H1 (cell line): ENCODE results near the gene PIGV. TPM values are rescaled to one million over a fixed set of nuclear protein-coding genes. Genes with fewer than 3 reads are reported as not detected.

ENCODE experiments used
- CTCF ChIA-PET: fragments of 300-600 bp; sonication (Branson Sonifier 250); formaldehyde crosslinking; loops from one replicate; lab custom pipeline; 2021; ENCODE audit not compliant: partially characterized antibody; lab: Charles Lee
- POLR2A ChIA-PET: fragments of 300-600 bp; sonication (Branson Sonifier 250); formaldehyde crosslinking; loops from one replicate; lab custom pipeline; 2021; ENCODE audit warnings: inconsistent platforms; ENCODE audit not compliant: partially characterized antibody; lab: Charles Lee
- DNase-seq, 2 experiments: peaks; one replicate each; pipeline versions ENCODE4 v3.0.0 to v3.0.0-alpha.2; 2010 to 2022; ENCODE audit warnings: low spot score in 2 of 2, low read depth in 1 of 2, mixed read lengths in 1 of 2
- FAIRE-seq: peaks from 2 replicates; lab custom pipeline; 2011; peaks lifted over from hg19 to GRCh38; lab: Jason Lieb, UNC
- H2AFZ ChIP-seq: 2 replicates; pipeline ENCODE4 v1.8.1; 2012; ENCODE audit warnings: low read length, inconsistent platforms
- H2AK5ac ChIP-seq: 2 replicates; pipeline ENCODE4 v1.6.1; 2013; ENCODE audit warnings: low read depth, low read length
- H2BK120ac ChIP-seq: replicated peaks from 2 replicates; pipeline ENCODE3; 2013; ENCODE audit warnings: low read depth, low read length, inconsistent platforms
- H2BK12ac ChIP-seq: 2 replicates; pipeline ENCODE4 v1.6.1; 2013; ENCODE audit warnings: low read depth, low read length
- H2BK15ac ChIP-seq: 2 replicates; pipeline ENCODE4 v1.6.1; 2013; ENCODE audit warnings: low read length
- H2BK20ac ChIP-seq: 2 replicates; pipeline ENCODE4 v1.6.1; 2013; ENCODE audit warnings: low read length
- H2BK5ac ChIP-seq: 2 replicates; pipeline ENCODE4 v1.6.1; 2013; ENCODE audit warnings: low read depth, low read length
- H3K14ac ChIP-seq: 2 replicates; pipeline ENCODE4 v1.6.1; 2013; ENCODE audit warnings: inconsistent platforms; ENCODE audit not compliant: insufficient read length
- H3K18ac ChIP-seq: 2 replicates; pipeline ENCODE4 v1.6.1; 2013; ENCODE audit warnings: low read length; ENCODE audit errors: extremely low read depth
- H3K23ac ChIP-seq: 2 replicates; pipeline ENCODE4 v1.6.1; 2013; ENCODE audit warnings: inconsistent platforms; ENCODE audit not compliant: insufficient read length
- H3K23me2 ChIP-seq: 2 replicates; pipeline ENCODE4 v1.6.1; 2013; ENCODE audit warnings: low read depth, low read length
- H3K27ac ChIP-seq: 2 replicates; pipeline ENCODE4 v1.6.1; 2011; ENCODE audit warnings: low read depth, low read length, inconsistent platforms
- H3K27me3 ChIP-seq, 4 experiments: replicated peaks in 1 of 4; 1 replicate in 1 of 4; 2 replicates in 3 of 4; pipeline versions ENCODE4 v1.6.1 to v1.8.1; 2011 to 2013; ENCODE audit warnings: low read length in 3 of 4, mild to moderate bottlenecking in 3 of 4, inconsistent platforms in 2 of 4, mixed read lengths in 2 of 4, moderate library complexity in 1 of 4; ENCODE audit not compliant: control insufficient read depth in 3 of 4, insufficient read depth in 3 of 4; ENCODE audit errors: extremely low read depth in 1 of 4
- H3K36me3 ChIP-seq, 4 experiments: 2 replicates each; pipeline versions ENCODE4 v1.6.1 to v1.8.1; 2011 to 2013; ENCODE audit warnings: mild to moderate bottlenecking in 4 of 4, low read length in 3 of 4, moderate library complexity in 2 of 4, control low read depth in 1 of 4, inconsistent platforms in 1 of 4; ENCODE audit not compliant: insufficient read depth in 4 of 4, control insufficient read depth in 2 of 4
- H3K4ac ChIP-seq: replicated peaks from 2 replicates; pipeline ENCODE3; 2013; ENCODE audit warnings: low read length, low read depth, mixed read lengths, inconsistent platforms; ENCODE audit not compliant: insufficient read length
- H3K4me1 ChIP-seq, 4 experiments: replicated peaks in 1 of 4; 1 replicate in 1 of 4; 2 replicates in 3 of 4; pipeline versions ENCODE4 v1.6.1 to v1.8.1; 2011 to 2013; ENCODE audit warnings: low read length in 3 of 4, inconsistent platforms in 2 of 4, mixed read lengths in 1 of 4; ENCODE audit not compliant: insufficient read depth in 4 of 4, control insufficient read depth in 3 of 4
- H3K4me2 ChIP-seq, 2 experiments: 2 replicates each; pipeline versions ENCODE4 v1.6.1 to v1.8.1; 2011 to 2013; ENCODE audit warnings: low read depth in 2 of 2, low read length in 2 of 2, control low read depth in 1 of 2, inconsistent platforms in 1 of 2, mild to moderate bottlenecking in 1 of 2; ENCODE audit not compliant: insufficient read depth in 1 of 2
- H3K4me3 ChIP-seq, 4 experiments: fragments of 200-600, 300-600 bp in 1 of 4; sonication (generic), shearing (Covaris generic), sonication (Bioruptor Twin) in 1 of 4; 2 replicates each; pipeline versions ENCODE4 v1.5.1 to v1.8.1; 2011 to 2016; ENCODE audit warnings: low read length in 4 of 4, low read depth in 3 of 4, control low read depth in 2 of 4, inconsistent platforms in 2 of 4, mild to moderate bottlenecking in 2 of 4, mixed read lengths in 1 of 4, moderate library complexity in 1 of 4; ENCODE audit not compliant: insufficient read depth in 2 of 4; ENCODE audit errors: extremely low read depth in 1 of 4
- H3K56ac ChIP-seq: replicated peaks from 2 replicates; pipeline ENCODE3; 2013; ENCODE audit warnings: low read depth, mild to moderate bottlenecking, mixed read lengths, low read length, inconsistent platforms; ENCODE audit not compliant: insufficient read length
- H3K79me1 ChIP-seq: 2 replicates; pipeline ENCODE4 v1.6.1; 2013; ENCODE audit warnings: low read depth, low read length, control low read depth
- H3K79me2 ChIP-seq, 2 experiments: 2 replicates each; pipeline versions ENCODE4 v1.6.1 to v1.8.1; 2012 to 2013; ENCODE audit warnings: low read length in 2 of 2, mild to moderate bottlenecking in 2 of 2, inconsistent platforms in 1 of 2; ENCODE audit not compliant: insufficient read depth in 2 of 2, control insufficient read depth in 1 of 2
- H3K9ac ChIP-seq, 4 experiments: replicated peaks in 1 of 4; 1 replicate in 1 of 4; 2 replicates in 3 of 4; pipeline versions ENCODE4 v1.6.1 to v1.8.1; 2011 to 2013; ENCODE audit warnings: low read depth in 3 of 4, low read length in 3 of 4, control low read depth in 2 of 4, mild to moderate bottlenecking in 2 of 4, moderate library complexity in 2 of 4, inconsistent platforms in 1 of 4; ENCODE audit errors: extremely low read depth in 1 of 4
- H3K9me3 ChIP-seq, 2 experiments: 2 replicates each; pipeline versions ENCODE4 v1.6.1 to v1.8.1; 2012 to 2013; ENCODE audit warnings: mild to moderate bottlenecking in 2 of 2, moderate library complexity in 2 of 2, control low read depth in 1 of 2, inconsistent platforms in 1 of 2, low read depth in 1 of 2, low read length in 1 of 2, mixed read lengths in 1 of 2; ENCODE audit not compliant: insufficient read depth in 2 of 2
- H4K20me1 ChIP-seq, 2 experiments: replicated peaks in 1 of 2; 2 replicates each; pipeline versions ENCODE3 to v1.8.1; 2011 to 2013; ENCODE audit warnings: inconsistent platforms in 2 of 2, low read length in 2 of 2, mild to moderate bottlenecking in 1 of 2; ENCODE audit not compliant: insufficient read depth in 2 of 2, control insufficient read depth in 1 of 2
- H4K5ac ChIP-seq: 2 replicates; pipeline ENCODE4 v1.6.1; 2013; ENCODE audit warnings: low read length, low read depth, mixed read lengths, inconsistent platforms; ENCODE audit not compliant: insufficient read length
- H4K8ac ChIP-seq: 2 replicates; pipeline ENCODE4 v1.8.0; 2013; ENCODE audit warnings: mild to moderate bottlenecking, moderate library complexity, low read length, inconsistent platforms; ENCODE audit not compliant: insufficient read depth; ENCODE audit errors: extremely low read depth
- H4K91ac ChIP-seq: replicated peaks from 2 replicates; pipeline ENCODE3; 2013; ENCODE audit warnings: low read length, mixed read lengths, inconsistent platforms; ENCODE audit not compliant: insufficient read length
- BACH1 ChIP-seq: IDR thresholded peaks from 2 replicates; pipeline ENCODE4 v1.6.1; 2012; ENCODE audit warnings: low read length, improper control_type of control experiment
- BCL11A ChIP-seq, 2 experiments: IDR thresholded peaks; one replicate each; pipeline ENCODE4 v1.6.1; 2011; ENCODE audit warnings: low read depth in 2 of 2, low read length in 2 of 2, mild to moderate bottlenecking in 2 of 2
- CBX8 ChIP-seq: fragments of 300-800, 300-1000 bp; sonication (generic); IDR thresholded peaks from 2 replicates; pipeline ENCODE4 v1.7.1; 2016; ENCODE audit warnings: low read depth, low read length, borderline replicate concordance
- E2F6 ChIP-seq: IDR thresholded peaks from 2 replicates; pipeline ENCODE4 v1.6.1; 2012; ENCODE audit warnings: inconsistent platforms
- EZH2 ChIP-seq: fragments of 200-600 bp; sonication (generic); IDR thresholded peaks from 2 replicates; pipeline ENCODE4 v1.7.1; 2012; ENCODE audit warnings: low read depth, mild to moderate bottlenecking, moderate library complexity, low read length, inconsistent platforms; ENCODE audit not compliant: severe bottlenecking
- FOSL1 ChIP-seq: IDR thresholded peaks from 2 replicates; pipeline ENCODE4 v1.6.1; 2011; ENCODE audit warnings: mild to moderate bottlenecking, low read depth, low read length, moderate library complexity; ENCODE audit not compliant: insufficient read depth
- HDAC2 ChIP-seq, 2 experiments: fragments of 300-600 bp in 1 of 2; sonication (generic) in 1 of 2; IDR thresholded peaks; 2 replicates each; pipeline ENCODE4 v1.6.1; 2011 to 2012; ENCODE audit warnings: low read depth in 2 of 2, low read length in 2 of 2, mild to moderate bottlenecking in 2 of 2, moderate library complexity in 2 of 2, borderline replicate concordance in 1 of 2, inconsistent platforms in 1 of 2
- NANOG ChIP-seq: IDR thresholded peaks from 2 replicates; pipeline ENCODE4 v1.6.1; 2011; ENCODE audit warnings: low read length, low read depth, mild to moderate bottlenecking, inconsistent platforms; ENCODE audit not compliant: insufficient read depth, poor library complexity, severe bottlenecking
- POLR2A ChIP-seq, 2 experiments: IDR thresholded peaks; 1 replicate in 1 of 2; 2 replicates in 1 of 2; pipeline ENCODE4 v1.6.1; 2011; ENCODE audit warnings: low read depth in 2 of 2, low read length in 2 of 2, mild to moderate bottlenecking in 2 of 2; ENCODE audit errors: control extremely low read depth in 1 of 2
- RXRA ChIP-seq: IDR thresholded peaks from 2 replicates; pipeline ENCODE4 v1.6.1; 2011; ENCODE audit warnings: low read depth, mild to moderate bottlenecking, low read length, moderate library complexity; ENCODE audit not compliant: insufficient read depth
- YY1 ChIP-seq: IDR thresholded peaks from 2 replicates; pipeline ENCODE4 v1.6.1; 2011; ENCODE audit warnings: low read depth, mild to moderate bottlenecking, low read length
- WGBS, 2 experiments: shearing (Covaris generic) in 1 of 2; methylation state at CpG; one replicate each; pipeline versions ENCODE4 v1.1.6 to v1.1.7; 2013 to 2015; ENCODE audit warnings: low lambda C conversion rate in 2 of 2, mixed read lengths in 2 of 2, inconsistent platforms in 1 of 2, low coverage in 1 of 2, missing lambda C conversion rate in 1 of 2; ENCODE audit not compliant: insufficient replicate concordance in 2 of 2, insufficient coverage in 1 of 2, insufficient read length in 1 of 2; ENCODE audit errors: extremely low coverage in 1 of 2, missing lambda C conversion rate in 1 of 2; 5-methylcytosine and 5-hydroxymethylcytosine counted together
- polyA plus RNA-seq, 7 experiments: library from polyadenylated mRNA; depleted of rRNA in 3 of 7; stranded (reverse) in 5 of 7; unstranded in 2 of 7; fragments of >200 nt in 5 of 7; fragments of 200-250 nt in 2 of 7; gene quantifications; 1 replicate in 5 of 7; 2 replicates in 1 of 7; 4 replicates in 1 of 7; pipeline versions ENCODE4 v1.2.1 to v1.2.3, GENCODE V29; 2011 to 2013; ENCODE audit warnings: missing spikeins in 2 of 7, mixed read lengths in 2 of 7
- total RNA-seq: library from RNA; stranded (reverse); fragmentation: NEBNext Ultra II Directional; extraction: Animal tissue kit (Norgen Biotek cat#: 25700); gene quantifications from 2 replicates; pipeline ENCODE4 v1.2.1, GENCODE V29; 2021
- TF ChIP-seq, protein P1 (sequence below): IDR thresholded peaks from 2 replicates; pipeline ENCODE4 v1.6.1; 2011; ENCODE audit warnings: low read length, improper control_type of control experiment

Gene PIGV
- total and polyA plus RNA-seq, 2 of the 8 experiments (the other 6 are each of a cell fraction or from before 2014, with no cell fraction given) = 8.5 to 20.9 TPM

DNA sequence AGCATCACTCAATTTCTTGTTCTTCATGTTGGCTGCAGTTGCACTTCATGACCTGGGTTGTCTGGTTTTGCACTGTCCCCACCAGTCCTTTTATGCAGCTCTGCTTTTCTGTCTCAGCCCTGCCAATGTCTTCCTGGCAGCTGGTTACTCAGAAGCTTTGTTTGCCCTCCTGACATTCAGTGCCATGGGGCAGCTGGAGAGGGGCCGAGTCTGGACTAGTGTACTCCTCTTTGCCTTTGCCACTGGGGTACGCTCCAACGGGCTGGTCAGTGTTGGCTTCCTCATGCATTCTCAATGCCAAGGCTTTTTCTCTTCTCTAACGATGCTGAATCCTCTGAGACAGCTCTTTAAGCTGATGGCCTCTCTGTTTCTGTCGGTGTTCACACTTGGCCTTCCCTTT, 6.6 kb downstream of the PIGV start:
- Histone ChIP-seq H3K23me2 (no peaks in the 10 kb centered on the region), H3K18ac (no peak overlapping the region), H3K27me3 (no peaks in the 10 kb centered on the region), H3K79me1 (no peaks in the 10 kb centered on the region), H2AK5ac (no peak overlapping the region), H2BK120ac (no peak overlapping the region), H3K36me3 (peaks cover 0 to 8% (median 6%) of the 10 kb centered on the region in 4 experiments; a peak in 6 of 8 replicates), H4K20me1 (peaks cover 0 to 2% of the 10 kb centered on the region in 2 experiments), H3K9ac (no peak overlapping the region), H3K14ac (no peak overlapping the region), H3K4me1 (peaks cover 0 to 2% (median under 1%) of the 10 kb centered on the region in 4 experiments; a peak in 1 of 7 replicates), H3K27ac (no peak overlapping the region), H3K4me3 (no peak overlapping the region), H3K9me3 (no peaks in the 10 kb centered on the region), H4K91ac (no peak overlapping the region), H3K4me2 (no peak overlapping the region), H2BK20ac (no peak overlapping the region), H2AFZ (no peak overlapping the region), H3K79me2 (no peaks in the 10 kb centered on the region), H3K23ac (no peak overlapping the region), H4K8ac (no peak overlapping the region), H3K56ac (no peak overlapping the region), H4K5ac (no peak overlapping the region), H2BK15ac (no peak overlapping the region), H3K4ac (no peak overlapping the region), H2BK5ac (no peak overlapping the region), H2BK12ac (no peak overlapping the region)
- ChIA-PET CTCF (interaction anchor here (0.6 to 1.1 kb wide), 3 partner anchors 192 to 252 kb away, joined by 3 to 5 read pairs (median 4); no protein-coding TSS in a partner anchor), POLR2A (interaction anchor here (1.1 kb wide), 1 partner anchor 104 kb away, joined by 3 read pairs; no protein-coding TSS in a partner anchor)
- no peak for FAIRE-seq
- no peak for DNase-seq
- WGBS, 2 experiments = 95% methylated on average over 5 of the region's 5 CpGs; no CpG with 5 or more reads in 1 of the 2 experiments
- no peak for TF ChIP-seq CBX8
- no peak for TF ChIP-seq BCL11A (IDR thresholded peaks at IDR 0.05; ENCODE audit: low read depth in 2 of 2, low read length in 2 of 2)
- TF ChIP-seq, protein P1, sequence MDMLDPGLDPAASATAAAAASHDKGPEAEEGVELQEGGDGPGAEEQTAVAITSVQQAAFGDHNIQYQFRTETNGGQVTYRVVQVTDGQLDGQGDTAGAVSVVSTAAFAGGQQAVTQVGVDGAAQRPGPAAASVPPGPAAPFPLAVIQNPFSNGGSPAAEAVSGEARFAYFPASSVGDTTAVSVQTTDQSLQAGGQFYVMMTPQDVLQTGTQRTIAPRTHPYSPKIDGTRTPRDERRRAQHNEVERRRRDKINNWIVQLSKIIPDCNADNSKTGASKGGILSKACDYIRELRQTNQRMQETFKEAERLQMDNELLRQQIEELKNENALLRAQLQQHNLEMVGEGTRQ = no peak
- no peak for TF ChIP-seq FOSL1
- TF ChIP-seq BACH1 = no peak
- no peak for TF ChIP-seq HDAC2 (IDR thresholded peaks at IDR 0.05; ENCODE audit: borderline replicate concordance in 1 of 2, low read depth in 2 of 2, low read length in 2 of 2)
- no peak for TF ChIP-seq E2F6
- TF ChIP-seq POLR2A (IDR thresholded peaks at IDR 0.05; ENCODE audit: control extremely low read depth in 1 of 2, low read depth in 2 of 2, low read length in 2 of 2) = no peak
- TF ChIP-seq YY1 = no peak
- no peak for TF ChIP-seq EZH2
- no peak for TF ChIP-seq RXRA
- TF ChIP-seq NANOG = no peak
